Measurements from ENCODE around the gene KDM2A.
A peak's percentile ranks its signal among the peaks of the same experiment; 100 is the strongest.

The KDM2A gene

DNA sequence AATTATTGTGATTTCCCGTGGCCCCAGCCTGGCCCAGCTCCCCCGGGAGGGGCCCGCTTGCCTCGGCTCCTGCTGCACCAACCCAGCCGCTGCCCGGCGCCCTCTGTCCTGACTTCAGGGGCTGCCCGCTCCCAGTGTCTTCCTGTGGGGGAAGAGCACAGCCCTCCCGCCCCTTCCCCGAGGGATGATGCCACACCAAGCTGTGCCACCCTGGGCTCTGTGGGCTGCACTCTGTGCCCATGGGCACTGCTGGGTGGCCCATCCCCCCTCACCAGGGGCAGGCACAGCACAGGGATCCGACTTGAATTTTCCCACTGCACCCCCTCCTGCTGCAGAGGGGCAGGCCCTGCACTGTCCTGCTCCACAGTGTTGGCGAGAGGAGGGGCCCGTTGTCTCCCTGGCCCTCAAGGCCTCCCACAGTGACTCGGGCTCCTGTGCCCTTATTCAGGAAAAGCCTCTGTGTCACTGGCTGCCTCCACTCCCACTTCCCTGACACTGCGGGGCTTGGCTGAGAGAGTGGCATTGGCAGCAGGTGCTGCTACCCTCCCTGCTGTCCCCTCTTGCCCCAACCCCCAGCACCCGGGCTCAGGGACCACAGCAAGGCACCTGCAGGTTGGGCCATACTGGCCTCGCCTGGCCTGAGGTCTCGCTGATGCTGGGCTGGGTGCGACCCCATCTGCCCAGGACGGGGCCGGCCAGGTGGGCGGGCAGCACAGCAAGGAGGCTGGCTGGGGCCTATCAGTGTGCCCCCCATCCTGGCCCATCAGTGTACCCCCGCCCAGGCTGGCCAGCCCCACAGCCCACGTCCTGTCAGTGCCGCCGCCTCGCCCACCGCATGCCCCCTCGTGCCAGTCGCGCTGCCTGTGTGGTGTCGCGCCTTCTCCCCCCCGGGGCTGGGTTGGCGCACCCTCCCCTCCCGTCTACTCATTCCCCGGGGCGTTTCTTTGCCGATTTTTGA is 166.8 kb downstream of the KDM2A start:
- DNase-seq, result no peak

DNA sequence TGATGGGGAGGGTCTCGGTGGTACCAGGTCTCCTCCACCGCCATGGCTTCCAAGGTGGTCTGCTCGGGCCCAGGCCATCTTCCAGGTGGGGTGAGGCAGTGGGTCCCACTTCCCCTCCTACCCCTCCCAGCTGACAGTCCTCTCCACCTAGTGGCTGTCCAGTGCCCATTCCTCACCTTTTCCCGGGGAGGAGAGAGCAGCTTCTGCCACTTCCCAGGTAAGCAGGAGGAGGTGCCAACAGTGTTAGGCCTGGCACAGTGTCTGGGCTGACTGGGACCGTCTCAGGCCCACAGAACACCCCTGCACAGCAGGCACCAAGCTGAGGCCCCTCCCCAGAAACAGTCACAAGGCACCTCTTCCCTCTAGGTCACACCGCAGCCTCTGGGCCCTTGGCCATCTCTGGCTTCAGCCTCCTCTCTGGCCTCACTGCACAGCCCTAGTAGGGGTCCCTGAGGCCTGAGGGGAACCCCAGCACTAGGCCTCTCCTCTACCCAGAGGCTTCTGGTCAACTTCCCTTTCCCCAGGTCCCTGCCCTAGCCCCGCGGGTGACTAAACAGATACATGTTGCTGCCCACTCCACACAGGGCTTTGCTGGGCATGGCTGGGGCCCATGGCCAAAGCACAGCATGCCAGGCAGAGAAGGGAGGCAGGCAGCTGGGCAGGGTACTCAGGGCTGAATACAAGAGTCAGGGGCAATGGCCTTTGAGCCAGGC is 167.7 kb downstream of the KDM2A start:
- no peak for DNase-seq

GRCh38 chr11:67287355-67288197 is 168.5 kb downstream of the KDM2A start:
- DNase-seq, result no peak

DNA sequence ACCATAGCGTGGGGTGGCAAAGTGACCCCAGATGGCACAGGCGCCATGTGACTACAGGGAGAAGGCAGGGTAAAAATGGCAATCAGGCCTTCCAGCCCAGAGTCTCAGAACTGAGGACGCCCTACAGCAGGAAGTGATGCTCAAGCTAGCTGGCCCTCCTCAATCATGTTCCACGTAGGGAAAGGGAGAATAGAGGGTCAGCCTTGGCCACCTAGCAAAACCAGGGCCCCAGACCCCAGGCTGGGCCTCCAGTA is 169.1 kb downstream of the KDM2A start:
- no peak for DNase-seq

GRCh38 chr11:67288452-67289225 is 169.6 kb downstream of the KDM2A start:
- peak; percentile 98 for DNase-seq

- DNase-seq, result no peak
These were observed 170.2 kb downstream of the KDM2A start, which contains the start of gene ANKRD13D for GRCh38 chr11:67289226-67289650. TSS of gene ANKRD13D (plus strand) at chr11:67289303. CDS start at chr11:67289461, 158 bp downstream.

DNA sequence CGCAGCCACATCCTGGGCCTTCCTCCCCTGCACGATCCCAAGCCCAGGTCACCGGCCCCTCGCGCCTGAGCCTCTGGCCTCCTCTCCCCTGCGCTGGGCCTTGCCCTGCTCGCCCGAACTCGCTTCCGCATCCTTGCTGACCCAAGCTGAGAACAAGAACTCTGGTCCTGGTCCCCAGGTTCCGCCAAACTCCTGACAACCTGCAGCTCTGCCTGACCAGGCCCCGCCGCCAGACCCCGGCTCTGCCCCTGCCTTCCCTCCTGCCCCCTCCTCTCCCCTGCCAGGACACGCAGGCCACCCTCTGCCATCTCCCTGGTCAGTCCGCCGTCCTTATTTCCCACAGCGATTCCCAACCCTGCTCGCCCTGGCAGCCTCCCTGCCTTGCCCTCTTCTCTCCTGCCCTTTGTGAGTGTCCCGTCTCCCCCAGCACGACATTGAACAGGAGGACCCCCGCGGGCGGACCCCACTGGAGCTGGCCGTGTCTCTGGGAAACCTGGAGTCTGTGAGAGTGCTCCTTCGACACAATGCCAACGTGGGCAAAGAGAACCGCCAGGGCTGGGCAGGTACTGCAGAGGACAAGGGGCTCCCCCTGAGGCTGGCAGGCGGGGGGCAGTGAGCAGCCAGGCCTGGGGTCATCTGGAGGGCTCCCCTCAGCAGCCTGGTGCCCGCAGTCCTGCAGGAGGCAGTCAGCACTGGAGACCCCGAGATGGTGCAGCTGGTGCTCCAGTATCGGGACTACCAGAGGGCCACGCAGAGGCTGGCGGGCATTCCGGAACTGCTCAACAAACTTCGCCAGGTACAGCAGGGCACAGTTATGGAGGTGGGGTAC is 170.8 kb downstream of the KDM2A start:
- DNase-seq, result peak; percentile 50

- DNase-seq, result no peak
These were observed 171.7 kb downstream of the KDM2A start for GRCh38 chr11:67290801-67291200.

DNA sequence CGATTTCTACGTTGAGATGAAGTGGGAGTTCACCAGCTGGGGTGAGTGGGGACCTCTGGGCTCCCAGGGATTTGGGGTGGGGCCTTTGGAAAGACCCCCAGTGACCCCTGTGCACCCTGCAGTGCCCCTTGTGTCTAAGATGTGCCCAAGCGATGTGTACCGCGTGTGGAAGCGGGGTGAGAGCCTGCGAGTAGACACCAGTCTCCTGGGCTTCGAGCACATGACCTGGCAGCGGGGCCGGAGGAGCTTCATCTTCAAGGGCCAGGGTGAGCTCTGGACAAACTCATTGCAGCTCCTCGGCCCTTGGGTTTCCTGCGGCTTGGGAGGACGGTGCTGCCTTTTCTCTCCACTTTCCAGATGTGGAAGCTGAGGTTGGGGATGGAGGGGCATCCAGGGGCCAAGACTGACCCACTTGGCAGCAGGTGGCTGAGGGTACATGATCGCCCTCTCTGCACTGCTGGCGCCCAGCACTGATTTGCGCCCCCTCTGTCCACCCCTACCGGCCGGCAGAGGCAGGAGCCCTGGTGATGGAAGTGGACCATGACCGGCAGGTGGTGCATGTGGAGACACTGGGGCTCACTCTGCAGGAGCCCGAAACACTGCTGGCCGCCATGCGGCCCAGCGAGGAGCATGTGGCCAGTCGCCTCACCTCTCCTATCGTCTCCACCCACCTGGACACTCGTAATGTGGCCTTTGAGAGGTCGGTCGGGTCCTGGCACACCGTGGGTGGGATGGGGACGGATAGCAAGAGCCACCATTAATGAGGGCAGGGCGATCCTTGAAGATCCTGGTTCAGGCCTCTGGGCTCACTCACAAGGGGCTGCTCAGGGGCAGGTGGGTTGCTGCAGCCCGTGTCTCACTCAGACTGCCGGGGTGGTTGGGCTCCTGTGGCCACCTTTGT is 172.7 kb downstream of the KDM2A start:
- DNase-seq, result no peak

- no peak for DNase-seq
These were observed 173.6 kb downstream of the KDM2A start for GRCh38 chr11:67292671-67293070.

GRCh38 chr11:67293090-67293489 is 174.0 kb downstream of the KDM2A start:
- no peak for DNase-seq

DNA sequence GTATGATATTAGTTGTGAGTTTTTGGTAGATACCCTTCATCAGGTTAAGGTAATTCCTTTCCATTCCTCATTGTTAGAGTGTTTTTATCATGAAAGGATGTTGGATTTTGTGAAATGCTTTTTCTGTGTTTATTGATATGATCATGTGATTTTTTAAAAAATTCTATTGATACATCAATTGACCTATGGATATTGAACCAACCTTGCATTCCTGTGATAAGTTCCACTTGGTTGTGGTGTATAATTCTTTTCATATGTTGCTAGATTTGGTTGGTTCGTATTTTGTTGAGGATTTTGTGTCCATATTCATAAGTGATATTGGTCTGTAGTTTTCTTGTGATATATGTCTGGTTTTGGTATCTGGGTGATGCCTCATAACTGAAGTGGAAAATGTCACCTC is 176.8 kb downstream of the KDM2A start:
- no peak for DNase-seq

GRCh38 chr11:67298786-67299185 is 179.7 kb downstream of the KDM2A start:
- DNase-seq, result no peak

DNA sequence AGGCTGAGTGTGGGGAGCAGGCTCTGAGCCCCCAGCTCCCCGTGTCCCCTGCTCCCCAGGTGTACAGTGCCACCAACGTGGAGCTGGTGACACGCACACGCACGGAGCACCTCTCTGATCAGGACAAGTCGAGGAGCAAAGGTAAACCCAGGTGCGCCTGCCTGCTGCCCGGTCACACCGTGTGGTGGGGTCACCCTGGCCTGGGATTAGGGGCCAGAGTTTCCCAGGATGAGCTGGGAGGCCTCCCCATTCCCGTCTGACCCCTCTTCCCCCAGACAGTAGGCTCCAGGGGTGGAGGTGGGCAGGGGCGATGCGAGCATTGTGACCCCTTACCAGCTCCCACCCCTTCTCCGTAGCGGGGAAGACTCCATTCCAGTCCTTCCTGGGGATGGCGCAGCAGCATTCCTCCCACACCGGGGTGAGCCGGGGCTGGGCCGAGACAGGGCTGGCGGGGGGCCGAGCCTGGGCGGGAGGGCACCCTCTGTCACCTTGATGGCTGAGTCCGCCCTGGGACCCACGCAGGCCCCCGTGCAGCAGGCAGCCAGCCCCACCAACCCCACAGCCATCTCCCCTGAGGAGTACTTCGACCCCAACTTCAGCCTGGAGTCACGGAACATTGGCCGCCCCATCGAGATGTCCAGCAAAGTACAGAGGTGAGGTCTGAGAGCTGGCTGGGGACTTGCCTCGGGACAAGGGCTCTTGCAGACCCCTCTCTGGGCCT is 180.6 kb downstream of the KDM2A start:
- DNase-seq, result no peak

DNA sequence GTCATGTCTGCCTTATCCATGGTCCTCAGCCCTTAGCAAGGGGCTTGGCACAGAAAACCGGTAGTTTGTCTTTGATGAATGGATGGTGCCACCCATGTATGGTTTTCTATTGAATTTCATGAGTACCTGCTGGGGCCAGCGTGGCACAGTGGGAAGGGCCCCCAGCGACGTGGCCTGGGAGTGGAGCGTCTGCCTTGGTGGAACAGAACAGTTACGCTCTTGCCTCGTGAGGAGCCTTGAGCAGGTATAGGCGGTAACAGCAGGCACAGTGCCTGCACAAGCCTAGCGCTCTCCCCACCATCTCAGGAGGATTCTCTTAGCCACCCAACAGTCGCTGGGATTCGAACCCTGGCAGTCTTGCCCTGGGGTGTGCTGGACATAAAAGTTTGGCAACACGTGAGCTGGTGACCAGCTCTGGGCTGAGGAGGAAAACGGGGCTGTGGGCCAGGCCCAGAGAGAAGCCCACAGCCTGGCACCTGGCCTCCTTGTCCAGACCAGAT is 181.2 kb downstream of the KDM2A start:
- DNase-seq, result no peak

GRCh38 chr11:67300756-67301312 is 181.8 kb downstream of the KDM2A start:
- DNase-seq, result no peak

DNA sequence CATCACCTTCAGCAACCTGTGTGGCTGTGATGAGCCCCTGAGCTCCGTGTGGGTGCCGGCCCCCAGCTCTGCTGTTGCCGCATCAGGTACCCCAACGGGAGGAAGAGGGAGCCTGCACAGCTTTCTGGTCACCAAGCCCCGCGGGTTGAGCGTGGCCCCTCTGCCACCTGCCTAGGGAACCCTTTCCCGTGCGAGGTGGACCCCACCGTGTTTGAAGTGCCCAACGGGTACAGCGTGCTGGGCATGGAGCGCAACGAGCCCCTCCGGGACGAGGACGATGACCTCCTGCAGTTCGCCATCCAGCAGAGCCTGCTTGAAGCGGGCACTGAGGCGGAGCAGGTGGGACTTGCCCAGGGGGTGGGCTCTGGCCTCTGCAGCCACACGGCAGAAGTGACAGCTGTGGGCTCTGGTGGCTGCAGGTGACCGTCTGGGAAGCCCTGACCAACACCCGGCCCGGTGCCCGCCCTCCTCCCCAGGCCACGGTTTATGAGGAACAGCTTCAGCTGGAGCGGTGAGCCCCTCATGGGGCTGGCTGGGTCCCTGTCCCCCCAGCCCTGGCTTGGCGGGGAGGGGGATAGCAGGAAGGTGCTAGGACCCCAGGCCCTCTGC is 182.4 kb downstream of the KDM2A start:
- no peak for DNase-seq

DNA sequence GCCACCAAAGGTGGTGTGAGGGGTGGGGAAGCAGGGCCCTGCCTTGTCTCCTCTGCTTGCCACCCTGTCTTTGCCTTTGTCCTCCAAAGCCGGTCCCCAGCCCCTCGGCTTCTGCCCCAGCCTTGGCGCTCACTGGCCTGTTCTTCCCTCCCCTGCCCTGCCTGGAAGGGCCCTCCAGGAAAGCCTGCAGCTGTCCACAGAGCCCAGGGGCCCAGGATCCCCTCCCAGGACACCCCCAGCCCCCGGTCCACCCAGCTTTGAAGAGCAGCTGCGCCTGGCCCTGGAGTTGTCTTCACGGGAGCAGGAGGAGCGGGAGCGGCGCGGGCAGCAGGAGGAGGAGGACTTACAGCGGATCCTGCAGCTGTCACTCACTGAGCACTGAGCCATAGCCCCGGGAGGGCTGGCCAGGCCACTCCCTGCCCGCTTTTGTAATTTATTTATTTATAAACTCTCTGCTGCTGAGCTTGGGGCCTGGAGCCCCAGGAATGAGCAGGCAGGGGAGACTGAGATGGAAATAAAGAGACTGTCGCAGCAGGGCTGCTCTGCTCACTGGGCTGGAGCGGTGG is 183.0 kb downstream of the KDM2A start:
- DNase-seq, result peak; percentile 67

Measured in right kidney (tissue), 1 donor.